Nephron progenitor cell (in vitro differentiated cells): Measurements from ENCODE around the gene MAP3K3.

Experiments used
- DNase-seq: peaks from one replicate; pipeline ENCODE4 v3.0.0; 2021
- H3K27ac Mint-ChIP-seq: 2 replicates; pipeline ENCODE4 v1.8.0; 2021; ENCODE audit warnings: mild to moderate bottlenecking, moderate library complexity, mixed read lengths
- H3K27me3 Mint-ChIP-seq: 2 replicates; pipeline ENCODE4 v1.8.0; 2021; ENCODE audit warnings: mild to moderate bottlenecking, low read depth, mixed read lengths; ENCODE audit not compliant: poor library complexity
- H3K36me3 Mint-ChIP-seq: 2 replicates; pipeline ENCODE4 v1.8.0; 2021; ENCODE audit warnings: low read depth, mixed read lengths
- H3K4me1 Mint-ChIP-seq: 2 replicates; pipeline ENCODE4 v1.8.0; 2021; ENCODE audit warnings: mixed read lengths
- H3K4me3 Mint-ChIP-seq: 2 replicates; pipeline ENCODE4 v1.8.0; 2021; ENCODE audit warnings: mild to moderate bottlenecking, moderate library complexity, mixed read lengths
- H3K9me3 Mint-ChIP-seq: 2 replicates; pipeline ENCODE4 v1.8.0; 2021; ENCODE audit warnings: mild to moderate bottlenecking, moderate library complexity, mixed read lengths
- CTCF ChIP-seq: fragments of 200-600 bp; sonication (generic); IDR thresholded peaks from 2 replicates; pipeline ENCODE4 v1.5.0; 2021; ENCODE audit warnings: antibody characterized with exemption

Gene MAP3K3

DNA sequence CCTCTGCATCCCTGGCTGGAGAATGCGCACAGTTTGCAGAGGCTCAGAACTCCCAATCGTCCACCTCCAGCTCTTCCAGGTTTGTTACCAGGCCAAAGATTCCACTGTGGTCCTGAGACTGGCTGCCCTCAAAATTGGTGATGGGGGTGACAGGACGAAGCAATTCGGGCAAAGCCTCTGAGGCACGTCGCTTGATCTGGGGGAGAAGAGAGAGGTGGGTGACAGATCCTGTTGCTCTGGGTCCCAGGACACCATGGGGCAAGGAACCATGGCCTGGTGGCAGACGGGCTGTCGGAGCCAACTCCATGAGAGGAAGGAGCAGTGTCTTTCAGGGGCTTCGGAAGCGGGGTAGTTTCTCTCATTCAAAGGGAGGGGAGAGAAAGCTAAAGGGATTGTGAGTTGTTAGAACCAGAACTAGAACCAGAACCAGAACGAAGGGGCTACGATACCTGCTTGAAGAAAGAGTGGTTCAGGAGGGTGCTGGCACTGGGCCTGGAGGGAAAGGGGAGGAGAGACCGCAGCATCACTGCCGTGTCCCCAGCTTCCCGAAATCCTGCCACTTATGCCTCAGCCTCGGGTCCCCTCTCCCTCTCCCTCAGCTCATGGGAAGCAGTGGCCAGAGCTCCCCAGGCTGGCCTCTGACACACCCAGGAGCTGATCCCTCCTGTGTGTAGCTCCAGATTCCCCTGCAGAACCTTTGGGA is 81.5 kb downstream of the MAP3K3 start:
- peaks cover 20% of the 10 kb centered on the region for H3K36me3 Mint-ChIP-seq
- peaks cover 5% of the 10 kb centered on the region for H3K27me3 Mint-ChIP-seq
- H3K4me3 Mint-ChIP-seq = peak overlapping the region; percentile 9
- no peak for DNase-seq
- no peaks in the 10 kb centered on the region for H3K9me3 Mint-ChIP-seq
- H3K4me1 Mint-ChIP-seq = peaks cover 39% of the 10 kb centered on the region
- no peak for TF ChIP-seq CTCF
- no peak overlapping the region for H3K27ac Mint-ChIP-seq

- Mint-ChIP-seq H3K27me3 (peaks cover 5% of the 10 kb centered on the region), H3K4me3 (no peak overlapping the region), H3K36me3 (peaks cover 25% of the 10 kb centered on the region), H3K27ac (no peak overlapping the region), H3K9me3 (no peaks in the 10 kb centered on the region), H3K4me1 (peaks cover 39% of the 10 kb centered on the region)
- DNase-seq = no peak
- no peak for TF ChIP-seq CTCF
These were observed 82.0 kb downstream of the MAP3K3 start for GRCh38 chr17:63704259-63704576.

- Mint-ChIP-seq H3K9me3 (no peaks in the 10 kb centered on the region), H3K27ac (no peak overlapping the region), H3K36me3 (peaks cover 31% of the 10 kb centered on the region), H3K4me3 (no peak overlapping the region), H3K4me1 (peaks cover 39% of the 10 kb centered on the region), H3K27me3 (peaks cover 5% of the 10 kb centered on the region)
- DNase-seq = no peak
- no peak for TF ChIP-seq CTCF
These were observed 82.6 kb downstream of the MAP3K3 start for GRCh38 chr17:63704836-63705235.

DNA sequence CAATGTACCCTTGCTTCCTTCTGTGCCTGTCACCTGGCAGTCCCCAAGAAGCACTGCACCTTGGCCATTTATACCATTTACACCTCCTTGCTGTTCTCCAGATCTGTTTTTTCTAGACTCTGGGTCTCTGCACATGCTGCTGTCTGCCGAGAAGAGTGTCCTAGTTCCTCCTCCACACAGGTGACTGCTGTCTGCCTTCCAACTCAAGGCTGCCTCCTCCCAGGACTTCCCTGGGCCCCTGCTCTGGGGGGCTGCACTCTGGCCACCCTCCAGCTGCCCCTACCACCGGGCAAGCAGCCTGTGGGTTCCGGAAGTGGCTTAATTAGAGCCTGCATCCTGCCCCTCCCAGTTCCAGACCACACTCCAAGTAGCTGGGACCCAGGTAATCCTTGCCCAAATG is 83.4 kb downstream of the MAP3K3 start:
- H3K36me3 Mint-ChIP-seq = peaks cover 31% of the 10 kb centered on the region
- no peak overlapping the region for H3K27ac Mint-ChIP-seq

DNA sequence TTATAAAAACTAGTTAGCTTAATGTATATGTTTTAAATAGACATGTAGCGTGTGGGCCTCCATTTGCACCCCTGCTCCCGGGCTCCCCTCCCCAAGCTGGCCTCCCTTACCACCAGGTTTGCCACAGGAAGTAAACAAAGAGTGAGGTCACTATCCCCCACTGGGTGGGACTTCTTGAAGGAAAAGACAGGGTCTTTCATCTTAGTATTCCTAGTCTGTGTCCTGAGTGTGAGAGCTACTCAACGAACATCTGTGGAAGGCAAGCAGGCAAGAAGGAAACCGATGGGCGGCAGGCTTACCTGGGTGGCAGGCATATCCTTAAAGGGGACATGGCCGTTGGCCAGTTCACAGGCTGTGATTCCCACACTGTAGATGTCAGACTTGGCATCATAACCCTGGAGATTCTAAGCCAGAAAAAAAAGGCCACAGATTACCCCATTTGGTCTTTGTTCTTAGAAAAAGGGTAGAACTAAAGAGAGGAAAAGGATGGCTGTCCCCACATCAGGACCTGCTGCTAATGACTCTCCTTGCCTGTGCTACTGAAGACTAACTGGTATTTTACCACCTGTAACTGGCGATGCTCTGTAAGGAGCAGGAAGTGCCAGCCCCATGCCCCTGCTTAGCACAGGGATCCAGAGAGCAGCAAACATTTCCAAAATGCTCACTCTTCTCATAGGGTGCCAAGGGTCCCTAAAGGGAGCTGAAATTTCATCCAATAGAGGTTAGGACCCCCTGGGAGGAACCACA is 84.3 kb downstream of the MAP3K3 start:
- Mint-ChIP-seq H3K9me3 (no peaks in the 10 kb centered on the region), H3K4me3 (no peak overlapping the region), H3K27me3 (peaks cover 5% of the 10 kb centered on the region), H3K4me1 (peaks cover 34% of the 10 kb centered on the region), H3K36me3 (peaks cover 31% of the 10 kb centered on the region), H3K27ac (peak overlapping the region; percentile 64)
- no peak for TF ChIP-seq CTCF
- no peak for DNase-seq

More for the DNA sequence above, 83.4 kb downstream of the MAP3K3 start:
- H3K9me3 Mint-ChIP-seq = no peaks in the 10 kb centered on the region
- DNase-seq = no peak
- H3K27me3 Mint-ChIP-seq = peaks cover 5% of the 10 kb centered on the region
- no peak overlapping the region for H3K4me3 Mint-ChIP-seq
- H3K4me1 Mint-ChIP-seq = peaks cover 39% of the 10 kb centered on the region
- no peak for TF ChIP-seq CTCF

GRCh38 chr17:63707151-63707550 is 84.9 kb downstream of the MAP3K3 start:
- Mint-ChIP-seq H3K27ac (no peak overlapping the region), H3K4me1 (peaks cover 30% of the 10 kb centered on the region), H3K9me3 (no peaks in the 10 kb centered on the region), H3K4me3 (no peak overlapping the region), H3K27me3 (peaks cover 7% of the 10 kb centered on the region), H3K36me3 (peaks cover 36% of the 10 kb centered on the region)
- TF ChIP-seq CTCF = no peak
- no peak for DNase-seq
